GM12864 (cell line): ENCODE results near the gene CNTNAP2.

ENCODE experiments used
- DNase-seq: peaks from one replicate; pipeline ENCODE4 v3.0.0-alpha.2; 2011; ENCODE audit warnings: low read depth
- H3K4me3 ChIP-seq: 2 replicates; pipeline ENCODE4 v1.5.1; 2011; ENCODE audit warnings: mild to moderate bottlenecking, low read depth, low read length, control low read depth
- TF ChIP-seq, protein P1 (sequence below): IDR thresholded peaks from 2 replicates; pipeline ENCODE4 v1.5.1; 2011; ENCODE audit warnings: low read depth, mild to moderate bottlenecking, moderate library complexity, low read length, control low read depth, inconsistent platforms; ENCODE audit errors: missing control alignments

CNTNAP2 gene

DNA sequence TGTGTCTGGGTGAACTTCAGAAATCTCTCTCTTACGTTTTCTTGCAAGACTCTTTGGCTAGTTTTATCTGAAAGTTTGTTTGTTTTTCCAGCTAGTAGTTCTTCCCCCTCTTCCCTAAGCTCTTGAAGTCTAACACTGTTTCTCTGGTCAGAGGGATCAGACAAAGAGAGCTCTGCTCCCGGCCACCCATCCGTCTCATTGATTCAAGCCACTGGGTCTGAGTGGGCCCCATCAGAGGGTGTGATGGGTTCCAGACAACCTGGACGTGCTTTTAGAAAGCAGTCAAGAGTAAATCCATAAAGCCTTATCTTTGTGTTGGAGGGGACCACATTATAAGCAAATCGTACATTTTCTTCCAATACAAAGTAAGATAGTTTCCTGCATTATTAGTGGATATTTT, 2231.4 kb downstream of the CNTNAP2 start:
- TF ChIP-seq, protein P1, sequence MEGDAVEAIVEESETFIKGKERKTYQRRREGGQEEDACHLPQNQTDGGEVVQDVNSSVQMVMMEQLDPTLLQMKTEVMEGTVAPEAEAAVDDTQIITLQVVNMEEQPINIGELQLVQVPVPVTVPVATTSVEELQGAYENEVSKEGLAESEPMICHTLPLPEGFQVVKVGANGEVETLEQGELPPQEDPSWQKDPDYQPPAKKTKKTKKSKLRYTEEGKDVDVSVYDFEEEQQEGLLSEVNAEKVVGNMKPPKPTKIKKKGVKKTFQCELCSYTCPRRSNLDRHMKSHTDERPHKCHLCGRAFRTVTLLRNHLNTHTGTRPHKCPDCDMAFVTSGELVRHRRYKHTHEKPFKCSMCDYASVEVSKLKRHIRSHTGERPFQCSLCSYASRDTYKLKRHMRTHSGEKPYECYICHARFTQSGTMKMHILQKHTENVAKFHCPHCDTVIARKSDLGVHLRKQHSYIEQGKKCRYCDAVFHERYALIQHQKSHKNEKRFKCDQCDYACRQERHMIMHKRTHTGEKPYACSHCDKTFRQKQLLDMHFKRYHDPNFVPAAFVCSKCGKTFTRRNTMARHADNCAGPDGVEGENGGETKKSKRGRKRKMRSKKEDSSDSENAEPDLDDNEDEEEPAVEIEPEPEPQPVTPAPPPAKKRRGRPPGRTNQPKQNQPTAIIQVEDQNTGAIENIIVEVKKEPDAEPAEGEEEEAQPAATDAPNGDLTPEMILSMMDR, result no peak
- no peak overlapping the region for H3K4me3 ChIP-seq
- DNase-seq, result no peak

DNA sequence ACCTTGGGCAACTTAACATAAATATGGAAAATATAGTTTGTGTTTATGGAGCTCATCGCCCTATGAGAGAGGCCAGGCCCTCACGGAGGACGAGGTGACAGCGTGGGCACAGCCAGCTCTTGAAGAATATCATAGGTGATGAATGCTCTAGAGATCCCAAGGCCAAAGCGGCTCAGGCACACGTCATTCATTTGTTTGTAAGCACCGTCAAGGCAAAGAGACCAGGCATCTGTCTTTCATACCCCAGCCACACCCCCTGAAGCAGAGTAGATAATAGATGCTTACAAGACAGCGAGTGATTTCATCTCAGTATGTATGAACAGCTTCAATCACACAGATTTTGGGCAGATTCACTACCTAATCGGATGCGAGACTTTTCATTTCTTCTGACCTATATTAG, 2231.9 kb downstream of the CNTNAP2 start:
- TF ChIP-seq, protein P1, result no peak

DNA sequence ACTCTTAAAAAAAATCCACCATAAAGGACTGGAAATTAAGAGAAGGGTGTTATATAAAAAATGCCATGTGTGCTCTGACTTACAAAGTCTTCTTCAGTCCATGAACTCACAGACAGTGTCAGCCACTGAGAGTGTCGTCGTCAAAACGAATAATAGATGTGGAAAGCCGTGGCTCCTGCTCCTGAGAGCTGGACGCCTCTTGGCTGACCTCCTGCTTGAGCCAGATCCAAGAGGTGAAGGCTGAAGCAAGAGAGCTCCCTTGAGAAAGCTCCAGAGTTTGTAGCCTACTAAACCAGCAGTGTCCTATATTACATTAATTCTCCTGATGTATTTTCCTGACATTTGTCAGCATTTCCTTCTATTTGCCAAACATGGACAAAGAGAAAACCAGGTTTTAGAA, 2239.7 kb downstream of the CNTNAP2 start:
- TF ChIP-seq, protein P1, result no peak
- H3K4me3 ChIP-seq, result no peak overlapping the region
- DNase-seq, result no peak

More for the DNA sequence above, 2231.9 kb downstream of the CNTNAP2 start:
- DNase-seq, result no peak
- no peak overlapping the region for H3K4me3 ChIP-seq

DNA sequence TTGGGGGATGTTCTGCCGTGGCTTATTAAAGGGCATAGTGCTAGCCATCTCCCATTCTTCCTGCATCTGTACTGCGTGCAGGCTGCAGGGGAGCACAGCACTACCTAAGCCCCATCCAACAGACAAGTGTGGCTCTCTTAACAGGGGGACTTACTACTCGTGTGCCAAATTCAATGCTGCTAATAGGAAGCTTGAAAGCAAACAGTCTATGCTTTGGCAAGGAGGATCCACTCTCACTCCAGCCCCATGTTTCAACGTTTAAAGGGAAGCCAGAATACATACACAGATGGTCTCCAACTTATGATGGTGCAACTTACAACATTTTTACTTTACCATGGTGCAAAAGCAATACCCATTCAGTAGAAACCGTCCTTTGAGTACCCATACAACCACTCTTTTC, 2245.9 kb downstream of the CNTNAP2 start:
- TF ChIP-seq, protein P1, result no peak
- no peak for DNase-seq
- no peak overlapping the region for H3K4me3 ChIP-seq

DNA sequence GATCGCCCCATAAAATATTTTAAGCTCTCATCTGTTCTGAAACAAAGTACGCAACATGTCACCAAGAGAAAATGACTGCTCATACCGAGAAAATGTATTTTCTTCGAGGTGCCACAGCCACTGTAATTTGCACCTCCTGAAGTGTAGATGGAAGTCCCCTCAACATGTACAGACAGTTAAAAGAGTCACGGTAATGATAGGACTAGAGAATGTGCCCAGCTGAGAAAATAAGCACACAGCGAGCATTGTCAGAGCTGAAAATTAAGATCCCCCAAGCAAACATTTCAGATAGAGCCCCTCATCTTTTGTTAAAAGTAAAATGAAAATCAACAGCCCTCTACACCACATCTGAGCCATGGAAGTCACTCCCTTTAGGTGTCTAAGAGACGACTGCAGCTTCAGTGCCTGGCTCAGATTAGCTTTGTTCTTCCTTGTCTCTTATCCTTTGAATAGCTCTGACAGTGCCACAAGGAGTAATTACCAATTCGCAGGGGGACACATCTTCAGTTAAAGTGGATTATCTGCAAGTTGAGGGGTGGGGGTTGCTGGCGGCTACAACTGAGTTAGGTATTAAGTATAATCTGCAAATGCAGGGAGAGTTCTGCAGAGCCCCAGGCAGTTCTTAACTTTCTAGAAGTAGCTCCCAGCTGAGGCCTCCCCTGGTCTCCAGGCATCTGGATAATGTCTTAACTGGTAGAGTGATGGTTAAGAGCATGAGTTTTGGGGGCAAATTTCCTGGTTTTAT, 2251.3 kb downstream of the CNTNAP2 start:
- TF ChIP-seq, protein P1, result no peak
- no peak for DNase-seq
- no peak overlapping the region for H3K4me3 ChIP-seq

DNA sequence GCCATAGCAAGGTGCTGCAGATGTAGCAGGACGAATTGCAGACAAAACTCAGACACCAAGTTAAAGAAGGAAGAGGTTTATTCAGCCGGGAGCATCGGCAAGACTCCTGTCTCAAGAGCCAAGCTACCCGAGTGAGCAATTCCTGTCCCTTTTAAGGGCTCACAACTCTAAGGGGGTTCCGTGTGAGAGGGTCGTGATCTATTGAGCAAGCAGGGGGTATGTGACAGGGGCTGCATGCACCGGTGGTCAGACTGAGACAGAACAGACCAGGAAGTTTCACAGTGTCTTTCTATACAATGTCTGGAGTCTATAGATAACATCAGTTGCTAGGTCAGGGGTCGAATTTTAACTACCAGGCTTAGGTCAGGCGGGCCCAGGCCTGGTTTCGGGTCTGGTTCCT, 2252.0 kb downstream of the CNTNAP2 start:
- TF ChIP-seq, protein P1, result no peak
- DNase-seq, result no peak
- H3K4me3 ChIP-seq, result no peak overlapping the region
